SKM-1 (cell line): ENCODE data around the gene SATB2.

ENCODE experiments used
- DNase-seq: peaks from one replicate; lab custom pipeline; 2025; ENCODE audit not compliant: unreplicated experiment; lab: John Stamatoyannopoulos, UW

The SATB2 gene

DNA sequence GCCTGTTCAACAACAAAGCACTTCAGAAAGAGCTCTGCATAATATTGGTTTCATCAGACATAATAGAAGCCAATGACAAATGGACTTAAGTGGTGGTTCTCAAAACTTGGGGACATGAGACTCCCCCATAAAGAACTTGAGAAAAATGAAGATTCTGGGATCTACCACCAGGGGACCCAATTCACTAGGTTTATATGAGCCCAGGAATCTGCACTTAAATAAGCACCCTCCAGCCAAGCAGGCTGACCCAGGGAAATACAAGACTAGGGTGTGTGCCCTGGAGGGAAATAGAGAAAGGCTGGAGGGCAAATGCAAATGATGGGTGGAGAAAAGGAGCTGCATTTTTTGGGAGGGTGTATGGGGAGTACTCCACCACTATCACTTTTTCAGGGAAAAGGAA lies 52.5 kb downstream of the SATB2 start:
- no peak for DNase-seq

- DNase-seq: no peak
Measured at GRCh38 chr2:199404841-199405240, 52.9 kb downstream of the SATB2 start.

DNA sequence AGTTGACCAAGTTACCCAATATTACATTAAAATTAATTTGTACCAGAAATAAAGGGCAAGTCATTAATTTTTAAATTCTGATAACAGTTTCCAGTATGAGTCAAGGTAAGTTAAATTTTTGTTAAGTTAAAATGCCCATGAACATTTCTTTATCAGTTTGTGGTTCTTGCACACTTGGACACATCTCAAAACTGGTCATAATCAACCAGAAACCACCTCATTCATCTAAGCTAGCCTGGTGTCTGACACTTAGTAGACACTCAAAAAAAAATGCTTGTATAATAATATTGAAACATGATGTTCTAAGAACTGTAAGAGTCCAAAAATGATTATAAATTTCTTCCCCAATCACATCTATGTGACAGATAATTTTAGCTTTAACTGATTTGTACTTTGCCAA lies 62.4 kb downstream of the SATB2 start:
- DNase-seq: no peak

DNA sequence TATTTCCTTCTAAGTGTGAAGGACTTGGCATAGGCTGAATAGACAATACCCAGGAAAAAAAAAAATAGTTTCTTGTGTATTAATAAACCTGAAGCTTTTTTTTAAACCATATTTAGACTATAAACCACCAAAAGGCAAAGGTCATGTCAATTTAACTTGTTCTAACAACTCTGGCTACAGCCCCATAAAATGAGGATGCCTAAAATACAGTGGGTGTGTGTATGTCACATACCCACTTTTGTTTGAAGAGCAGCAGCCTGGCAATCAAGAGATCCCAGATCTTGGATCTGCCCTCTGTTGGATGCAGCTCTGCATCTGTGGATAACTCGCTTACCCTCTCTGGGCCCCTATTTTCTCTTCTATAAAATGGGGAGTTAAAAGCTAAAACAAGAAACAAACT lies 65.4 kb downstream of the SATB2 start:
- DNase-seq: no peak

DNA sequence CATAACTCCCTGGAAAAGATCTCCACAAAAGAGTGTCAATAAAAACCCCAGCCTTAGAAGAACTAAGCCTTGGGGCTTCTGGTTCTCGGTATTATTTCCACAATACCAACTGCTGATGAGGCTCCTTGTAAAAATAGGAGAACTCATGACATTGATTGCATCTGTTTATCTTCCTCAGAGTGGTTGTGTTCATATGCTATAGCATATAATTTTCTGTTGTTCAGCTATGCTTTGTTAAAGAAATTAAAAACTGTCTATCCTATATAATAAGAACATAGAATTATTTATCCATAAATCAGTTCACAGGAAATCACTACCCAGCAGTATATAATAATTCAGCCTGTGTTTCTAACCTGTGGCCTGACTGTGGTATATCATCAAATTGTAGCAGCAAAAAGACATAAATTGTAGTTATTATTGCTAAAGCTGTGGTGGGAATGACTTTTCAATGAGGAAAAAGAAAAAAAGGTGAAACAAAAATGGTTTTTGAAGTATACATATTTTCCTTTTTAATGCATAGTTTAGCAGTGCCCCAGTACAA lies 68.9 kb downstream of the SATB2 start:
- DNase-seq: no peak

DNA sequence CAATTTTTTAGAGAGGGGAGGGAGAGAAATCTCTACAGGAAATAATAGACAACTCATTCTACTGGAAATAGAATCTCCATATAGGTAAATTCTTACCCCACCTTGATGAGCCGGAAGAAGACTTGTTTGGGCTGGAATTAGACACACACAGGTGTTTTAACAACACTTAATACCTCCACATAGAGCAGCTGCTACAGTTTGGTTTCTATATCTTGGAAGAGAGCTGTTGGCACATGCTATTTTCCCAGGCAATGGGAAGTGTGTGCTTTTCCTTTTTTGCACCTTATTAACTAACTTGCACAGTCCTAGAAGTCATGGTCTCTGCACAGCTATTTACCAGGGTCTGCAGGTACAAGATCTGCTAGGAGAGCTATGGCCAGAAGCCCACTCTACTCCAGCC lies 73.7 kb downstream of the SATB2 start:
- no peak for DNase-seq

DNA sequence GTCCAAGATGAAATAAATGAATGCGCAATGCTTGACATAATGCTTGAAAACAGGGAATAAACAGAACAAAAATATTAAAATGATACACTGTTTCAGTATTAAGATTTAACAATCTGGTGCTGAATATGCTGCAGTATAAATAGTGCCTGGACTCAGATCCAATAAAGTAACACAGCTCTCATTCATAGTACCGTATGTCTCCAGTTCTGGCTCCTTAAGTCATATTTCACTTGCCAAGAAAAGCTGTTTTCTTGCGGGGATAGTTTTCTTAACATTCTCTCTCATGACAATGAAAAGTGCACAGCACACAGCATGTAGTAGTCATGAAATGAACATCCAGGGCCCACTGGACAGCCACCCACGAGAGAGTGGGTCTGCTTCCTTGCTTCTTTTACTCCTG lies 74.7 kb downstream of the SATB2 start:
- no peak for DNase-seq

- no peak for DNase-seq
Measured at GRCh38 chr2:199382091-199382490, 75.6 kb downstream of the SATB2 start.

DNA sequence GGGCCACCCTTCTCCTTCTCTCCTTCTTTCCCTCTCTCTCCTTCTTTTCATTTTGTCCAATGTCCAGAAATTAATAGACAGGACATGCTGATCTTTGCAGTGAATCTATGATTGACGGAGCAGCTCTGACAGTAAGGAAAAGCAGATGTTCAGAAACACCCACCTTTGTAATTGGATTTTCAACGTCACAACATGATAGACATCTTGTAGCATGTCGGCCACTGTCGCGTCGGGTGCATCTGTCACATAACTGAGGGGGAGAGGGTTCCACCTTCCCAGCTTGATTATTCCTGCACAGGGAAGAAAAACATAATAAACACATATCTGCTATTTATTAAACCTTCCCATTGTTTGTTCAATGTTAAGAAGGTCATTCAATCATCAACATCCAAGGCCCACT lies 76.2 kb downstream of the SATB2 start:
- no peak for DNase-seq

GRCh38 chr2:199378948-199379650 lies 78.6 kb downstream of the SATB2 start:
- no peak for DNase-seq

- no peak for DNase-seq
Measured at GRCh38 chr2:199370150-199370780, 87.5 kb downstream of the SATB2 start.

GRCh38 chr2:199366406-199366805 lies 91.3 kb downstream of the SATB2 start:
- DNase-seq: no peak

DNA sequence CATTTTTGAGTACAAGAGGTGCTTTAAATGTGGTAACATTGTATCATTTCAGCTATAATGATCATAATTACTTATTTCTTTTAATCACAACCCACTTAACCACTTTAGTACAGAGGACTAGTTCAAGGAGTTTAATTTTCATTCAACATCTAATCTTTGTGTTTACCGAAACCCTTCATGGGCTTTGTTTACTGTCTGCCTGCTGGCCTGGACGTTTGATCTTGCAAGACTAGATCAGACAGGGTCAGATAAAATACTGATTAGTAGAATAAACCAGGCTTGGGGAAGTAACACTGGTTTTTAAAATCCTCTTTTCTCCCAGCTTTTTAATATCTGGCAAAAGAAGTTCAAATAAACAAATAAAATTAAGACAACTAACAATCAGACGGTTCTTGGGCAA lies 93.6 kb downstream of the SATB2 start:
- no peak for DNase-seq

GRCh38 chr2:199356412-199356811 lies 101.3 kb downstream of the SATB2 start:
- DNase-seq: no peak

DNA sequence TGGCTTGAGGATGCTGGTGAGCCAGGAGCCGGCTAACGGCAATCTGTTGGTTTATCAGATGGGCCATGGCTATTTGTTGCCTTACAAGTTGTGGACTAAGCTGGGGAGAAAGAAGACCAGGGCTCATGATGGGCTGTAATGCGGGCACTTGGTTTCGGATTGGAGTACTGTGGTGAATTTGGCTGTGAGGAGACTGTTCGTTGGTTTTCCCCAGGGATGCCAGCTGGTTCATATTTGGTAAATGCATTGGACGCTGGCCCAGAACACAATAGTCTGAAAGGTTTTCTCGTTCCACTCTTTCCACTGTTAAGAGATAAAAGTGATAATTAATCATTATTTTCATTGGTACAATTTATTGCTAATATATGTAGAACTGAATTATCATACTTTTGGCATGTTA lies 108.9 kb downstream of the SATB2 start:
- DNase-seq: no peak

DNA sequence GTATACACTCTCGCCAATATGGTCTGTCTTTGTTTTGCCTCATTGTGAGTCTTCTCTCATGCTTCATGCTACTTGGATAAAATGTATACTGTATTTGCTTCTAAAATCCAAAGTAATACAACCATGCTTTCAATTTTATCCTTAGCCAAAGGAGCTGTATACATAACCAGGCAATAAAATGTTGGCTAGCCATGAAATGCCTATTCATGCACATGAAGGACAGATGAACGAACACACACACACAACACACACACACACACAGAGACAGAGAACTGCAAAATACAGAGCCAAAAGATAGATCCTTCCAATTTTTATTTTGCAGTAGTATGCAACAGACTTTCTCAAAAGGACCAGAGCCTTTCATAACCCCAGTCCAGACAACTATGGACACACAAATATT lies 113.7 kb downstream of the SATB2 start:
- no peak for DNase-seq

GRCh38 chr2:199342334-199342733 lies 115.4 kb downstream of the SATB2 start:
- DNase-seq: no peak

GRCh38 chr2:199341123-199341522 lies 116.6 kb downstream of the SATB2 start:
- no peak for DNase-seq

GRCh38 chr2:199339891-199340605 lies 117.7 kb downstream of the SATB2 start:
- no peak for DNase-seq

GRCh38 chr2:199336546-199336945 lies 121.2 kb downstream of the SATB2 start:
- no peak for DNase-seq

- DNase-seq: no peak
Measured at GRCh38 chr2:199335502-199335901, 122.2 kb downstream of the SATB2 start.

- no peak for DNase-seq
Measured at GRCh38 chr2:199329466-199329865, 128.3 kb downstream of the SATB2 start.
